HG02759 (cell line): Measurements from ENCODE around the gene TIE1.

Experiments used
- ATAC-seq: cut with Tn5 transposase; IDR thresholded peaks from one replicate; pipeline ENCODE4 v1.9.1; 2021; ENCODE audit warnings: mild to moderate bottlenecking, moderate library complexity; ENCODE audit not compliant: unreplicated experiment

Gene TIE1

DNA sequence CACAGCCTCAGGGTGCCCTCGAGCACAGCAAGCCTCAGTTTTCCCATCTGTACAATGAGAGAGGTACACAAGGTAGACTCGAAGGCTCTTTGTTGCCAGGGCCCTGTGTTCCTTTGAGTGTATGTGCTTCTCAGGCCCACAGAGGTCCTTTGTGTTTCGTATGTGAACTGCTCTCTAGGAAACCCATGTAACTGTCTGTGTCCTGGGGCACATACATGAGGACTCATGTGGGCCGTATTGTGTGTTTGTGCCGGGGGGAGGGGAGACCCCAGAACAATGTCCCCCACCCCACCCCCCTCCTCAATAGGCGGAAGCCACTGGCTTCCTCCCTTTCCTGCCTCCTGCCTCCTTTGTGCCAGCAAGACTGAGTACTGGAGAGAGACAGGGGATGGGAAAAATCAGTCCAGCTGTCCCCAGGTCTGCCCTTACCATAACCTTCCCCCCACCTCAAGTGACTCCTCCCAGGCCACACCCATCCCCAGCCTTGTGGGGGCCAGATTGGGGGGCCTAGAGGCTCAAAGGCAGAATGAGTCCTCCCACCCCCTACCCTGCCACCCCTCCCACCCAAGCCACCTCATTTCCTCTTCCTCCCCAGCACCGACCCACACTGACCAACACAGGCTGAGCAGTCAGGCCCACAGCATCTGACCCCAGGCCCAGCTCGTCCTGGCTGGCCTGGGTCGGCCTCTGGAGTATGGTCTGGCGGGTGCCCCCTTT lies at the start of gene TIE1:
TIE1 (plus strand) TSS at position 605 of the 717 bp plus-strand sequence; CDS start at position 695, 90 bp downstream.
- ATAC-seq = no peak

DNA sequence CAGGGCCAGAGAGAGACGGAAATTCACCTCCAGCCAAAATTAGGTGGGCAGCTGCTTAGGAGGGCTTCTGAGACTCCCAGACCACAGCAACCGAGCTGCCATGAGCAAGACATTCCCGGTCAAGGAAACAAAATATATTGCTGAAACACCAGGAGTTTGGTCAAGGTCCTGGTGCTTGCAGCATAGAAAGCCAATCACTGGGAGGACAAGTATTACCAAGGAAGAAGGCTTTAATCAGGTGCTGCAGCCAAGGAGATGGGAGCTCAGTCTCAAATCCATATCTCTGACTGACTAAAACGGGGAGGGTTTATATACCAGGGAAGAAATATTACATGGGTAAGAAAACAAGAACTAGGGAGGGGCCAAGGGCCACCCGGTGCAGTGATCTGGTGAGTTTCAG lies 49.8 kb upstream of the TIE1 start:
- ATAC-seq = no peak

DNA sequence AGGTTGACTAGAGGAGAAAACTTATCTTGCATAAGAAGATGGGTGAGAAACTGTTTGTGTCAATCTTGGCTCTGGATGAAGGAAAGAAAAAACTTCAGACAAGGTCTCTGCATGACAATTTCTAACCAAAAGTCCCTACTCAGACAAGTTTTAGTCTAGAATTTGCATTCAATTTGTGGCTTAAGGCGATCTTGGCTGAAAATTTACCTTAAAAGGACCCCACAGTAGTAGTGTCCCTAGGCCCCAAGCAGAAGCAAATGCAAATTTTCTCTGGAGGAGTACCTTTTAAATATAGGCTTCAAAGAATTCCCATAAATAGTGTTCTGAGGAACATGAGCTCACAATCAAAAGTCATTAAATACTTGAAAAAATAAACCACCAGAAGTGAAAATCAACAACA lies 48.6 kb upstream of the TIE1 start:
- no peak for ATAC-seq

DNA sequence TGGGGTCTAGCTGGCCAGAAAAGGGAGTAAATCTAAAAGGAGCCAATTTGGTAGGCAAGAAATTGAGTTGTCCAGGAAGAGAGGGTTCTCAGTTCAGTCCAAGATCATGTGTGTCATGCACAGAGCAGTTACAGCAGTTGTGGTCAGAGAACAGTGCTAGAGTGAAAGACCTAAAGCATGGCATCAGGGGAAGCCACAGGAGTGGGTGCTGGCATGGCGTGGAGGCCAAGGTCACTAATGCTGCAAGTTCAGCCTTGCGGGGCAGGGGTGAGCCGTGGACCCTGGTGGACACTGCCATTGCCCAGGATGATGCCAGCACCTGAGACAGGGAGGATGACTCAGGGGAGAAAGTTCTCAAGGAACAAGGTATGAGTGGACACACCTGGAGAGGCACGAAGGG lies 47.6 kb upstream of the TIE1 start:
- no peak for ATAC-seq

DNA sequence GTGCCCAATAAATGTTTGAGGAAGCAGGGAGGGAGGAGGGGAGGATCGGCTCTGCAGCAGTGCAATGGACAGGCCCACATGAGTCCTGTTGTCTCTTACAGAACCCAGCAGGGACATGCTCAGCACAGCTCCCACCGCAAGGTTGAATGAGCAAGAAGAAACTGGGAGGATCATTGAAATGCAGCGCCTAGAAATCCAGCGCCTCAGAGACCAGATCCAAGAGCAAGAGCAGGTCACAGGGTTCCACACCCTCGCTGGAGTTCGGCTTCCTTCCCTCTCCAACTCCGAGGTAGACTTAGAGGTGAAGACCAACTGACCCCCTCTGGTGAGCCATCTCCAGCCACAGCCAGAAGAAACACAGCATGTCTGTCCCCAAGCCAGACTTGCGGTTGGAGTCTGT lies 46.9 kb upstream of the TIE1 start:
- no peak for ATAC-seq

DNA sequence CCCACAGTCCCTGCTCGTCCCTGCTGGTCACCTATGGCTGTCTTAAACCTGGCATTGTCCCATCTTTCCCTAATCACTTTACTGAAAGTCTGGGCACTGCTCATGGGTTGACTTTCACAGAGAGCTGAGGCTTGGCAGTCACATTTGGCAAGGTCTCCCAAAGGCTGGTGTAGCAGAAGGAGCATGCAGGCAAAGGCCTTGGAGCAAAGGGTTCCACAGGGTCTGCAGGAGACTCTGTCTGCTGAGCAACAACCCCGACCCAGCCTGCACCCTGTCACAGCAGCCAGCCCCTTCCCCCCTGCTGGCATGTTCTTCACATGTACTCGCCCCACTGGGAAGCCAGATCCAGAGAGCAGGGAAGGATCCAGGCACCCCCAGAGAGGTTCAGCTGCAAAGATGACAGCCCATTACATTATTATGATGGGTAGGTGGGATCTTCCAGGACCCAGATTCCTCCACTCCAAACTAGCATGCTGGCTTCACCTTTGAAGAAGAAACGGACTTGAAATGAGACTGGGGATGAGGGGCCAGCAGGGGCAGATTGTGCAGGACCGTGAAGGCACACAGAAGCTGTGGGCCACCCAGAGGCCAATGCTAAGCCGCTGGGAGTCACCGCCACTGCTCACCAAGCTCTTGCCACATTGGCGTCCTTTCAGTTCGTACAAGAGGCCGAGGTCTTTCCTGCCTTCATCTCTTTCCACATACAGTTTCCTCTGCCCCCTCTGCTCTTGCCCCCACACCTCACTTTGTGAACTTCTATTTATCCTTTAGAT lies 45.2 kb upstream of the TIE1 start:
- no peak for ATAC-seq

DNA sequence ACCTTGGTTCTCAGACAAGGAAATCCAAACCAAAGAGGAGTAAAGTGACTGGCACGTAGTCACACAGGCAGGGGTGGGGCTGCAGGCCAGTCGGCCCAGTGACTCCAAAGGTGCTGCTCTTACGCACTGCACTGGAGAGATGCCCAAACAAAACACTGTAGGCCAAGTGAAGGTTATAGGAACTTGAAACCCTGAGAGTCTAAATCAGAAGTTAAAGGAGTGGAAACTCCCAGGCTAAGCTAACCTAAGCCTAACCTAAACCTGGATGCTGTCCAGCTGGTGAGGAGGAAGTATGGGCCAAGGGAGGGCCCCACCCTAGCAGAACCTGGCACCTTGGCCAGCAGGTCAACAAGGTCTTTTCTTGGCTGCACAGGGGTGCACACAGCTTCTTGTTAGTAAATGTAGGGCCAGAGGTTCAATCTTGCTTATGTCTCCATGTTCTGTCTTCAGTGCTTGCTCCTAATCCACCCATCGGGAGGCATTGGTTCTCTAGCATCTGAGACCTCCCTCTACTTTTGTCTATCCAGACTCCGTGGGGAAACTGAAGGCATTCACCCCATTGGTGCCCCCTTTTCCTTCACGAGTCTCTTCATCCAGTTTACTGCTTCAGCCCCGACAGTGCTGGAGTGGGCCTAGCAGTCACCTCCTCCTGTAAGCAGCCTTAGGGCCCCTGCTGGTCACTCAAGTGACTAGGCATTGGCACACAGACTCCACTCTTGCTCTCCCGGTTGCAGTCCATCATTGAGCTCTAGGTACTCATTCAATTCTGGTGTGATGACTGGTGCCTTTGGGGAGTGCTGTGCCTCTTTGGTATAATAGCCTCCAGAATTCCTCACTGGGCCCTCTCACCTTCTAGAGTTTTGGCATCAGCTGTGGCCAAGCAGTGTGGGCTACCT lies 43.9 kb upstream of the TIE1 start:
- ATAC-seq = no peak

DNA sequence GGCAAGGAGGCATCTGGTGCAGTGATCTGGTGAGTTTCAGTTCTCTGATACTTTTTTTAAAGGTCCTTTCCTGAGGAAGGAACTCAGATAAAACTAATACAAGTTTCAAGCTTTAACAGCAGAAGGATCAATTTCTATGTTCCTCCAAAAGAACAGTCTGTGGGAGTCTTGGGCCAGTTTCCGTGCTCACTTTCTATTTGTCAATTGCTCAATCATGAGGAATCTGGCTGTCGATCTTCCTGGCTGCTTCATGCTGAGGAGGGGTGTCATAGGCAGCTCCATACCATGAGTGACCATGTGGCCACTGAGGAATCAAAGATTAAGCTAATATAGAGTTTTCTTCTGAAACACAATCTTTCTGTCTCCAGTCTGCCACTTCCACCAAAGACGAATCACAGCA lies 42.4 kb upstream of the TIE1 start:
- ATAC-seq = no peak

DNA sequence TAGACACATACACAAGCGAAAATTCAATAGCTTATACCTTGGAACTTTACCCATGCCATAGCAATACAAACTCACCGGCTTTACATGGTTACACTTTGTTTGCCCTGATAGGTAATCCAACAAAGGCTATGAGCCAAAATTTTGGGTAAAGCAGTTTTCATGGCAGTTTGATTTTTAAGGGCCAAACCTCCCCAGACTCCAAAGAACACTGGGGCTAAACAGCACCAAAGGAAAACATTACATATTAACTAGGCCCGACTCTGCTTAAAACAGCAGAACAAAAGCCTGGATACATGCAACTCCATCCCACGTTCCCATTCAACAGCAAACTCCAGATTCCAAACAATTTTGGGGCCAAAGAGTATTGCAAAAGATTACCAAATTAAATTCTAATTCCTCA lies 35.4 kb upstream of the TIE1 start:
- ATAC-seq = no peak

DNA sequence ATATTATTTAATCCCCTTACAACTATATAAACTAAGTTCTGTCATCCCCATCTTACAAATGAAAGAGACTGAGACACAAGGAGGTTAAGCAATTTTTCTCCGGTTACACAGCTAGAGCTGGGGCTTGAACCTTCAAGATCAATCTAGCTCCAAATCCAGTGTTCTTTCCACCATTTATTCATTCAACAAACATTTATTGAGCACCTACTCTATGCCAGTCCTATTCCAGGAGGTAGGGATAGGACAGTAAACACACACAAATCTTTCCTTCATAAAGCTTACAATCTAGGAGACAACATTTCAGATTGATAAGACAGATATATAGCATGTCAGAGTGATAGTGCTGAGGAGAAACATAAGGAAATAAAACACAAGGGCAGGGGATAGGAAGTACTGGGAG lies 33.9 kb upstream of the TIE1 start:
- ATAC-seq = no peak

DNA sequence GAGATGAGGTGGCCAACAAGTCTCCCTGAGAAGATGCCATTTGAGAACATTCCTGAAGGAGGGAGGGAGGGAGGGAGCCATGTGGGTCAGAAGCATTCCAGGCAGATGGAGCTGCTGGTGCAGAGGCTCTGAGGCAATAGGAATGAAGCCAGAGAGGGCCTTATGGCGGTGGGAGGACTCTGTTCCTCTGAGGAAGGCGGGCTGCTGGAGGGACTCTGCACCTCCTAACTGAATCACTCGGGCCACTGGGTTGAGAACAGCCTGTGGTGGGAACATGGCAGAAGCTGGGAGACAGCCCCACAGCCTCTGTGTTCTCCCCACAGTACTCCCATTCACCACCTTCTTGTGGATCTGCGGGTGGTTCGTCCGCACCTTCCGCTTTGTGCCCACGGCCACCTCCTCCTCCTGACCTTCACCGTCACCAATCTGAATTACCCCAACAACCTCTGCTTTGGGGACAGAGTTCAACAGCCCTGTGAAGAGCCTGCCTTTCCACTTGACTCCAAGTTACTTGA lies 33.4 kb upstream of the TIE1 start:
- ATAC-seq = no peak

DNA sequence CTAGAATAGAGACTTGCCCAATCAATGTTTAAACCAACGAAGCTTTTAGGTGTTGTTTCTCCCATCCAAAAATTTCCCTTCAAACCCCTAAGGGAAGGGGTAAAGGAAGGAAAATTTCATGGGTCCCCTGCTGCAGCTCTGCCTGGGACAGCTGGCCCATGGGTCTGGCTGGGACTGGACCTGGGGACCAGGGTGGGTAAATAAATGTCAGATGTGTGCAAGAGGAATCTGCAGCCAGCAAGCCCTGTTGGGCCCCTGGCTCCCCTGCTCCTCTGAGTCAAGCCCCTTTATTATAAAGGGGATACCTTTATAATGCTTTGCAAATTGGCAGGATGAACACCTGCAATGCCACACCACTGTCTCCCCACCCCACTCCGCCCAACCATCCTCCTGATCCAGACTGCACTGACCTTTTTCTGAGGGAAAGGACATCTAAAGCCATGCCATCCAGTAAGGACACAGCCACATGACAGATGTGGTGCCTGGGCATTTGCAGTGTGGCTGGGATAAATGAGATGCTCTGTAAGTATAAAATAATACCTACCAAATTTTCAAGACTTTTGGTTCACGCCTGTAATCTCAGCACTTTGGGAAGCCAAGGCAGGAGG lies 32.9 kb upstream of the TIE1 start:
- no peak for ATAC-seq

DNA sequence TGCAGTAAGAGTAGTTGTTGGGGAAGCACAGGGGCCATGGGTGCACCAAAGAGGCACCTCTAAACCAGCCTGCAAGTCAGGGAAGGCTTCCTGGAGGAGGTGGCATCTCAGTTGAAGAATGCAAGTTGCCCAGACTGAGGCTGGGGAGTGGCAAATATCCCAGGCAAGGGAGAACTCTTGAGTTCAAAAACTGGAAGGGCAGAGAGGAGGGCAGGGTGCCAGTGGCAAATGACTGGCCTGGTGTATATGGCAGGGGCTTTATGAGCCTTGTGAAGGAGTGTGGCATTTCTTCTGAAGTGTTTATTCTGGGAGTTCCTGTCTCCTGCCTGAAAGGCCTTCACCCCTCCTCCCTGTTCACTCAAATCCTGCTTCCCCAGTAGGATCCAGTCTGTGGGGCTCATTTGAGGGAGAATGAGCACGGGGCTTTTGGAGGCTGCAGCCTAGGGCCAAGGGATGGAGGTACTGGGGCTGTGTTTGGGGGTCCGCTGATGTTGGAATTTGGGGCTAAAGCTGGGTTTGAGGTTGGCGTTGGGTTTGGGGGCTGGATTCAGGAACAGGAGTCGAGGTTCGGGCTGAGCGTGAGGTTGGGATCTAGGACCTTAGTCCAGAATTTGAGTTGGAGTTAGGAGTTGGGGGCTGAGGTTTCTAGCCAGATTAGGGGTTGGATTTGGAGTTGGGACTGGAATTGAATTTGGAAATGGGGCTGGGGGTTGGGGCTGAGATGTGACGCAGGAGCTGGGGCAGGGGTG lies 31.0 kb upstream of the TIE1 start, which contains the start of gene TMEM125:
TMEM125 (plus strand) TSS at position 357 of the 749 bp plus-strand sequence. CDS start 2,740 bp downstream, outside the sequence.
- ATAC-seq = no peak

DNA sequence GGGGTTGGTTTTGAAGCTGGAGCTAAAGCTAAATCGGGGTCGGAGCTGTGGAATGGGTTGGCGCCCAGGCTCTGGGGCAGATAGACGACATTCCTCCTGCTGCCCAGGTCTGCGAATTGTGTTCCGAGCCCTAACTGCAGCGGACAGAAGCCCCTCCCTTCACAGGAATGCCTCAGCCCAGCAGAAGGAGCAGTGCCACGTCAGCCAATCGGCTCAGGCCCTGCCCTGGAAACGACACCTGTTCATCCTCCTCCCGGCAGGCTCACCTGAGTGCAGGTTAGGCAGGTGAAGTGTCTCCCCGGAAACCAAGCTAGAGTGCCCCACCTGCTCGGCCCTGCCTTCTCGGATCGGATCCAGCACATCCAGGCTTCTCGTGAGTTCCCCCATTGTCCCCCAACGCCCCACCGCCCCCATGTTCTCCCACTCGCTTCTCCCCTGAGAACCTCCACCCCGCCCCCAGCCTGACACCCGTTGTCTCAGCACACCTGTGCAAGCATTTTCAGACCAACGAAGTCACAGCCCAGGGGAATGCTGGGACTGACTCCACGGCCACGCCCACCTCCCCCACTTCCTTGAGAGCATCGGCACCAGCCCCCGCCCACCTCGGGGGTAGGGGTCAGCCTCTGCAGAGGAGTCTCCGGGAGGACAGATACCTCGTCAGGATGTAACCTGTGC lies 30.2 kb upstream of the TIE1 start:
- ATAC-seq = no peak

DNA sequence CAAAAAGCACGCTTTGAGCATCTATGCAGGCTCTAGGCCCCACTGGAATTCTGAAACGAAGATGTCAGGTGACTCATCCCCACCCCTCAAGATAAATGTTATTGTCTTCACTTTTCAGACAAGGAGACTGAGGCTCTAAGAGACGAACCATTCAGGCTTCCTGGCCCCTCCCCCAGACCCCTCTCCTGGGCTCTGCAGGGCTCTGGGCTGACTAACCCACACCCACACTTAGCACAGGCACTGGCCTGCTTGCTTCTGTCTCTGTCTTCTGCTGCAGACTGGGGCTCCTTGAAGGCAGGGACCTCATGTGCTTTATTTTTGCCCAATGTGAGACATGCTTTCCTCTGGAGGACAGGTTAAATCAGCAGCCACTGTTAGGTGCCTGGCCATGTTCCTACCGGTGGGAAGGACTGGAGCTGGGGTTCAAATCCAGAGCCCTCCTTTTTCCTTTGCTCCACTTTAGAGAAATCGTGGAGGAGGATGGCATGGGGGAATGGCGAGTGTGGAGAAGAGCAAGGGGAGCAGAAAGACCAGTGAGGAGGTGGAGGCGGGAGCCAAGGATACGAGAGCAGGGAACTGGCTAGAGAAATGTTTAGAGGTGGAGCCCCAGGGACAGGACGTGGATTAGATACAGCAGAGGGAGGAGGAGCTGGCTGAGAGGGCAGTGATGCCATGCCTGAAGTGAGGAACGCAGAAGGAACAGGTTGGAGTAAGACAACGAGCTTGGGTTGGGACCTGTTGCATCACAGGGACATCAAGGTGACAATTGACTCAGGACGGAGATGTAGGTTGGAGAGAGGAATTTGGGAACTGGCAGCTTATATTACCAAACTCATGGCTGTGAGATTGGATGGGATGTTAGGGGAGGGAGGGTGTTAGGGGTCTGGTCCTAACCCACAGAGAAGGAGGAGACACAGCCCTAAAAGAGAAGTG lies 29.3 kb upstream of the TIE1 start:
- ATAC-seq = no peak

DNA sequence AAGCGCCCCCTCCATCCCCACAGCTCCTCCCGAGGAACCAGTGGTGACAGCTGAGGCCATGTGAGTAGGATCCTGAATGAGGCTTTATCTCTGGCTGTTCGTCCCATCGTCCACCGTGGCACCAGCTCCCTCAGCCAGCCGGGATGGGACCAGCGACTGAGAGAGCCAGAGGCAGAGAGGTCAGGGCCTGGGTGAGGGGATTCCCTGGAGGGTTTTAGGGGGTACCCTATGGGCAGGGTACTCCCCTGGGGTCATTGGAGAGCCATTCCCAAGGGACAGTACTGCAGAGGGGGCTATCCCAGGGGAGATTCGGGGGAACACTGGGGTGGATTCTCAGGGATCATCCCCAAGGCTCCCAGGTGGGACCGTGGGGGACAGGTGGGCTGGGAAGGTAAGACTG lies 28.6 kb upstream of the TIE1 start:
- ATAC-seq = no peak

DNA sequence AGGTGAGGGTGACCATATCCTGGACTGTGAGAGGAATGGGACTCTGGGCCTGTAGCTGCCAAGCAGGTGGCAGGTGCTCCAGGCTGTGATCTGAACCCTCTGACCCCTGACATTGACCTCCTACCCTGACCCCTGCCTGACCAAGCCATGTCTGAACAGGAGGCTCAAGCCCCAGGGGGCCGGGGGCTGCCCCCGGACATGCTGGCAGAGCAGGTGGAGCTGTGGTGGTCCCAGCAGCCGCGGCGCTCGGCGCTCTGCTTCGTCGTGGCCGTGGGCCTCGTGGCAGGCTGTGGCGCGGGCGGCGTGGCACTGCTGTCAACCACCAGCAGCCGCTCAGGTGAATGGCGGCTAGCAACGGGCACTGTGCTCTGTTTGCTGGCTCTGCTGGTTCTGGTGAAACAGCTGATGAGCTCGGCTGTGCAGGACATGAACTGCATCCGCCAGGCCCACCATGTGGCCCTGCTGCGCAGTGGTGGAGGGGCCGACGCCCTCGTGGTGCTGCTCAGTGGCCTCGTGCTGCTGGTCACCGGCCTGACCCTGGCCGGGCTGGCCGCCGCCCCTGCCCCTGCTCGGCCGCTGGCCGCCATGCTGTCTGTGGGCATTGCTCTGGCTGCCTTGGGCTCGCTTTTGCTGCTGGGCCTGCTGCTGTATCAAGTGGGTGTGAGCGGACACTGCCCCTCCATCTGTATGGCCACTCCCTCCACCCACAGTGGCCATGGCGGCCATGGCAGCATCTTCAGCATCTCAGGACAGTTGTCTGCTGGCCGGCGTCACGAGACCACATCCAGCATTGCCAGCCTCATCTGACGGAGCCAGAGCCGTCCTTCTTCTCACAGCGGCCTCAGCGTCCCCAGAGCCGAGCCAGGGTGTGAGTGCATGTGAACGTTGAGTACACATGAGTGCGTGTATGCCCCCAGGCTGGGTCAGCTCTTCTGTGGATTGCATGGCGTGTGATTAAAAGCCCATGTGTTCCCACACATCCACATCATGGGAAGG lies 27.9 kb upstream of the TIE1 start:
- no peak for ATAC-seq
